SK-N-SH (cell line): ENCODE data around the gene MST1. TPM values are rescaled to one million over a fixed set of nuclear protein-coding genes. Genes with fewer than 3 reads are reported as not detected.

Experiments used
- CTCF ChIA-PET: fragments of 300-600, 350-600 bp; formaldehyde crosslinking; extraction: SDS; loops from one replicate; lab custom pipeline; 2021; lab: Yijun Ruan, JAX
- POLR2A ChIA-PET: fragments of 350-600 bp; sonication (Branson Sonifier 250); formaldehyde crosslinking; extraction: SDS; loops from one replicate; lab custom pipeline; 2020; ENCODE audit warnings: antibody characterized with exemption, inconsistent platforms; lab: Yijun Ruan, JAX
- DNase-seq: peaks from one replicate; pipeline ENCODE4 v3.0.0; 2012
- H2AFZ ChIP-seq: fragments of 200-600 bp; sonication (generic); 2 replicates; pipeline ENCODE4 v1.8.1; 2016; ENCODE audit warnings: antibody characterized with exemption, mild to moderate bottlenecking, low read depth
- H3F3A ChIP-seq: fragments of 200-600 bp; sonication (generic); replicated peaks from 2 replicates; pipeline ENCODE3; 2016; ENCODE audit warnings: antibody characterized with exemption, mild to moderate bottlenecking; ENCODE audit not compliant: insufficient read depth
- H3K27ac ChIP-seq, 2 experiments: fragments of 200-500 bp in 1 of 2; fragments of 200-600 bp in 1 of 2; sonication (Bioruptor generic) in 1 of 2; sonication (generic), shearing (Covaris generic) in 1 of 2; 2 replicates each; pipeline versions ENCODE4 v1.5.1 to v1.6.1; 2014 to 2016; ENCODE audit warnings: low read depth in 2 of 2, inconsistent platforms in 1 of 2, low read length in 1 of 2, mild to moderate bottlenecking in 1 of 2, mixed read lengths in 1 of 2
- H3K27me3 ChIP-seq: fragments of 200-600 bp; sonication (generic), shearing (Covaris generic); 2 replicates; pipeline ENCODE4 v1.6.1; 2016; ENCODE audit warnings: mixed run types; ENCODE audit not compliant: insufficient read depth
- H3K36me3 ChIP-seq, 2 experiments: fragments of 200-500 bp in 1 of 2; fragments of 200-600 bp in 1 of 2; sonication (Bioruptor generic) in 1 of 2; sonication (generic) in 1 of 2; replicated peaks in 1 of 2; 2 replicates each; pipeline versions ENCODE3 to v1.5.1; 2014 to 2016; ENCODE audit warnings: low read length in 1 of 2, mild to moderate bottlenecking in 1 of 2; ENCODE audit not compliant: insufficient read depth in 2 of 2, control insufficient read depth in 1 of 2
- H3K4me1 ChIP-seq, 2 experiments: fragments of 200-500 bp in 1 of 2; fragments of 200-600 bp in 1 of 2; sonication (Bioruptor generic) in 1 of 2; sonication (generic), shearing (Covaris generic) in 1 of 2; 2 replicates each; pipeline versions ENCODE4 v1.5.1 to v1.6.1; 2014 to 2016; ENCODE audit warnings: low read depth in 1 of 2, low read length in 1 of 2, mixed run types in 1 of 2; ENCODE audit not compliant: insufficient read depth in 2 of 2, control insufficient read depth in 1 of 2
- H3K4me2 ChIP-seq: fragments of 200-600 bp; sonication (generic), shearing (Covaris generic); 2 replicates; pipeline ENCODE4 v1.6.1; 2017; ENCODE audit warnings: mixed run types
- H3K4me3 ChIP-seq, 2 experiments: fragments of 200-500 bp in 1 of 2; fragments of 200-600 bp in 1 of 2; sonication (Bioruptor generic) in 1 of 2; sonication (generic), shearing (Covaris generic) in 1 of 2; 2 replicates each; pipeline versions ENCODE4 v1.5.1 to v1.8.1; 2014 to 2016; ENCODE audit warnings: low read depth in 2 of 2, inconsistent platforms in 1 of 2, low read length in 1 of 2, mild to moderate bottlenecking in 1 of 2, mixed read lengths in 1 of 2, moderate library complexity in 1 of 2
- H3K79me2 ChIP-seq: fragments of 200-600 bp; sonication (generic); 2 replicates; pipeline ENCODE4 v1.8.1; 2017; ENCODE audit warnings: mild to moderate bottlenecking; ENCODE audit not compliant: insufficient read depth
- H3K9ac ChIP-seq: fragments of 200-600 bp; sonication (generic); 2 replicates; pipeline ENCODE4 v1.6.1; 2017; ENCODE audit warnings: mixed run types
- H3K9me2 ChIP-seq: fragments of 200-600 bp; sonication (generic); 2 replicates; pipeline ENCODE4 v1.6.1; 2017; ENCODE audit warnings: mixed run types
- H3K9me3 ChIP-seq: fragments of 200-600 bp; sonication (generic); 2 replicates; pipeline ENCODE4 v1.6.1; 2017; ENCODE audit warnings: mixed run types, mild to moderate bottlenecking, moderate library complexity
- H4K20me1 ChIP-seq: fragments of 200-600 bp; sonication (generic); 2 replicates; pipeline ENCODE4 v1.6.1; 2017; ENCODE audit warnings: mild to moderate bottlenecking, mixed run types; ENCODE audit not compliant: insufficient read depth
- CTCF ChIP-seq: fragments of 200-600 bp; sonication (generic); IDR thresholded peaks from 2 replicates; pipeline ENCODE4 v1.6.1; 2017; ENCODE audit warnings: antibody characterized with exemption, mild to moderate bottlenecking, moderate library complexity
- ELF1 ChIP-seq: IDR thresholded peaks from 2 replicates; pipeline ENCODE4 v1.4.0; 2012
- FOSL2 ChIP-seq: IDR thresholded peaks from 2 replicates; pipeline ENCODE4 v1.4.0; 2012; ENCODE audit warnings: low read depth, mild to moderate bottlenecking, moderate library complexity, borderline replicate concordance
- FOXM1 ChIP-seq: IDR thresholded peaks from 2 replicates; pipeline ENCODE4 v1.4.0; 2012; ENCODE audit warnings: low read depth, mild to moderate bottlenecking
- GABPA ChIP-seq: IDR thresholded peaks from 2 replicates; pipeline ENCODE4 v1.4.0; 2012; ENCODE audit warnings: low read depth, mild to moderate bottlenecking
- GATA2 ChIP-seq: sonication (generic); formaldehyde crosslinking; IDR thresholded peaks from 2 replicates; pipeline ENCODE4 v1.5.0; 2020; ENCODE audit warnings: mild to moderate bottlenecking, missing genetic modification reagents
- JUND ChIP-seq: IDR thresholded peaks from 2 replicates; pipeline ENCODE4 v1.4.0; 2012
- MAX ChIP-seq: IDR thresholded peaks from 2 replicates; pipeline ENCODE4 v1.4.0; 2012; ENCODE audit warnings: low read depth
- NFIC ChIP-seq: IDR thresholded peaks from 2 replicates; pipeline ENCODE4 v1.4.0; 2012; ENCODE audit warnings: borderline replicate concordance
- NRF1 ChIP-seq: IDR thresholded peaks from 2 replicates; pipeline ENCODE4 v1.6.1; 2012; ENCODE audit warnings: low read depth, mild to moderate bottlenecking, low read length
- PBX3 ChIP-seq: IDR thresholded peaks from 2 replicates; pipeline ENCODE4; 2012
- POLR2AphosphoS5 ChIP-seq: IDR thresholded peaks from 2 replicates; pipeline ENCODE4 v1.6.1; 2012; ENCODE audit warnings: low read depth, low read length
- RAD21 ChIP-seq: IDR thresholded peaks from 2 replicates; pipeline ENCODE4 v1.6.1; 2012; ENCODE audit warnings: mild to moderate bottlenecking, low read length
- SIN3A ChIP-seq: IDR thresholded peaks from 2 replicates; pipeline ENCODE4 v1.6.1; 2012; ENCODE audit warnings: low read depth, mild to moderate bottlenecking, low read length, moderate library complexity, borderline replicate concordance
- SMC3 ChIP-seq: IDR thresholded peaks from 2 replicates; pipeline ENCODE4 v1.6.1; 2012; ENCODE audit warnings: low read depth, low read length, improper control_type of control experiment
- TCF12 ChIP-seq: IDR thresholded peaks from 2 replicates; pipeline ENCODE4 v1.4.0; 2012
- USF1 ChIP-seq: IDR thresholded peaks from 2 replicates; pipeline ENCODE4 v1.4.0; 2012; ENCODE audit warnings: low read depth, borderline replicate concordance
- USF2 ChIP-seq: fragments of 150-350 bp; IDR thresholded peaks from 2 replicates; pipeline ENCODE4 v1.6.1; 2017; ENCODE audit warnings: antibody characterized with exemption, low read length, low read depth, borderline replicate concordance
- ZBTB33 ChIP-seq: IDR thresholded peaks from 2 replicates; pipeline ENCODE4 v1.4.0; 2012; ENCODE audit warnings: low read depth, borderline replicate concordance
- WGBS: methylation state at CpG from one replicate; pipeline ENCODE4 v1.1.6; 2017; ENCODE audit warnings: low lambda C conversion rate; 5-methylcytosine and 5-hydroxymethylcytosine counted together
- polyA plus RNA-seq, 3 experiments: library from polyadenylated mRNA; depleted of rRNA; stranded (reverse); fragments of >200 nt; gene quantifications; 2 replicates each; pipeline ENCODE4 v1.2.3, GENCODE V29; 2012

Gene MST1
- polyA plus RNA-seq, 1 of the 3 experiments (the other 2 are of a cell fraction), result 35.1 TPM

- ChIA-PET CTCF (interaction anchor here (1.1 to 7.9 kb wide), 12 partner anchors 16 to 188 kb away, joined by 3 to 76 read pairs (median 4); no protein-coding TSS in a partner anchor), POLR2A (interaction anchor here (1.0 to 1.9 kb wide), 3 partner anchors 17 to 178 kb away, joined by 3 to 8 read pairs (median 4); no protein-coding TSS in a partner anchor)
- peak overlapping the region; percentile 74 for H3K4me2 ChIP-seq
- peaks cover 10% of the 10 kb centered on the region for H3K79me2 ChIP-seq
- no peak for TF ChIP-seq JUND
- TF ChIP-seq FOSL2, result no peak
- no peak for TF ChIP-seq MAX
- no peak for TF ChIP-seq NFIC
- TF ChIP-seq ZBTB33, result no peak
- no peak for TF ChIP-seq RAD21
- no peak for TF ChIP-seq TCF12
- no peak for TF ChIP-seq SMC3
- TF ChIP-seq FOXM1, result no peak
- no peak for TF ChIP-seq ELF1
- TF ChIP-seq USF2, result no peak
- TF ChIP-seq PBX3, result no peak
- TF ChIP-seq SIN3A, result no peak
- TF ChIP-seq GATA2 (CRISPR knock-in tag), result no peak
- no peak for TF ChIP-seq CTCF
- no peak for TF ChIP-seq NRF1
- no peak for TF ChIP-seq POLR2AphosphoS5
- no peak for TF ChIP-seq GABPA
- TF ChIP-seq USF1, result no peak
- TF ChIP-seq, all 33 proteins: peak for 0
- H3K9ac ChIP-seq, result no peak overlapping the region
- H3K27ac ChIP-seq, result no peak overlapping the region; a peak in 1 of 4 replicates
- H3K36me3 ChIP-seq, result peaks cover 0 to 38% of the 10 kb centered on the region in 2 experiments
- peaks cover 6% of the 10 kb centered on the region for H3F3A ChIP-seq
- H3K9me3 ChIP-seq, result no peaks in the 10 kb centered on the region
- no peaks in the 10 kb centered on the region for H3K9me2 ChIP-seq
- no peak overlapping the region for H2AFZ ChIP-seq
- no peaks in the 10 kb centered on the region for H4K20me1 ChIP-seq
- 94% methylated on average over 62 of the region's 75 CpGs for WGBS
- H3K4me1 ChIP-seq, result peaks cover 8 to 24% of the 10 kb centered on the region in 2 experiments; a peak in 2 of 4 replicates
- H3K4me3 ChIP-seq, result peak overlapping the region in 1 of 2 experiments; percentile 47; a peak in 1 of 4 replicates
- DNase-seq, result peak; percentile 22
- no peaks in the 10 kb centered on the region for H3K27me3 ChIP-seq
Measured at GRCh38 chr3:49717959-49718857, 28.9 kb upstream of the MST1 start.
